Astrocyte of the spinal cord (primary cell): Measurements from ENCODE around the gene TENM3.

ENCODE experiments used
- DNase-seq: peaks from one replicate; pipeline ENCODE4 v3.0.0; 2011; ENCODE audit warnings: low read depth, low spot score
- H3K4me3 ChIP-seq: 2 replicates; pipeline ENCODE4 v1.5.1; 2011; ENCODE audit warnings: low read depth, mild to moderate bottlenecking, low read length, moderate library complexity
- CTCF ChIP-seq: IDR thresholded peaks from 2 replicates; pipeline ENCODE4 v1.5.1; 2012; ENCODE audit warnings: low read depth, mild to moderate bottlenecking, low read length, inconsistent platforms
- in situ Hi-C: cut with HindIII; loops from 2 replicates; pipeline ENCODE4 v1.10.0; 2017; ENCODE audit warnings: low sequenced_read_pairs

The TENM3 gene

GRCh38 chr4:182578402-182578801 is 335.2 kb downstream of the TENM3 start:
- peak; percentile 60 for DNase-seq
- no peak for TF ChIP-seq CTCF
- in situ Hi-C loops: no loop called here
- H3K4me3 ChIP-seq: no peak overlapping the region

GRCh38 chr4:182582245-182582644 is 339.0 kb downstream of the TENM3 start:
- in situ Hi-C loops: no loop called here
- no peak overlapping the region for H3K4me3 ChIP-seq
- TF ChIP-seq CTCF: no peak
- DNase-seq: no peak

- in situ Hi-C loops: no loop called here
- DNase-seq: no peak
- no peak overlapping the region for H3K4me3 ChIP-seq
- no peak for TF ChIP-seq CTCF
Observed at GRCh38 chr4:182583703-182584415, 340.7 kb downstream of the TENM3 start.

- in situ Hi-C loops: no loop called here
- DNase-seq: no peak
Observed at GRCh38 chr4:182585321-182585720, 342.1 kb downstream of the TENM3 start.

GRCh38 chr4:182589100-182589499 is 345.9 kb downstream of the TENM3 start:
- no peak for TF ChIP-seq CTCF
- in situ Hi-C loops: no loop called here
- H3K4me3 ChIP-seq: no peak overlapping the region

More at GRCh38 chr4:182585321-182585720, 342.1 kb downstream of the TENM3 start:
- no peak for TF ChIP-seq CTCF
- H3K4me3 ChIP-seq: no peak overlapping the region

GRCh38 chr4:182593402-182593801 is 350.2 kb downstream of the TENM3 start:
- TF ChIP-seq CTCF: no peak
- H3K4me3 ChIP-seq: no peak overlapping the region
- no peak for DNase-seq
- in situ Hi-C loops: no loop called here

More at GRCh38 chr4:182589100-182589499, 345.9 kb downstream of the TENM3 start:
- no peak for DNase-seq
